ENCODE measurements around the gene TMEM101.
"Not testable (repeated sequence)": the region's sequence is repeated elsewhere in the genome, so short reads cannot be mapped to it uniquely, and the experiment has no call there.

TMEM101 gene

GRCh38 chr17:44024271-44024663, 9.5 kb upstream of the TMEM101 start:
- DNase-seq = peak in 2 of 56 donors; percentile 16 to 21

DNA sequence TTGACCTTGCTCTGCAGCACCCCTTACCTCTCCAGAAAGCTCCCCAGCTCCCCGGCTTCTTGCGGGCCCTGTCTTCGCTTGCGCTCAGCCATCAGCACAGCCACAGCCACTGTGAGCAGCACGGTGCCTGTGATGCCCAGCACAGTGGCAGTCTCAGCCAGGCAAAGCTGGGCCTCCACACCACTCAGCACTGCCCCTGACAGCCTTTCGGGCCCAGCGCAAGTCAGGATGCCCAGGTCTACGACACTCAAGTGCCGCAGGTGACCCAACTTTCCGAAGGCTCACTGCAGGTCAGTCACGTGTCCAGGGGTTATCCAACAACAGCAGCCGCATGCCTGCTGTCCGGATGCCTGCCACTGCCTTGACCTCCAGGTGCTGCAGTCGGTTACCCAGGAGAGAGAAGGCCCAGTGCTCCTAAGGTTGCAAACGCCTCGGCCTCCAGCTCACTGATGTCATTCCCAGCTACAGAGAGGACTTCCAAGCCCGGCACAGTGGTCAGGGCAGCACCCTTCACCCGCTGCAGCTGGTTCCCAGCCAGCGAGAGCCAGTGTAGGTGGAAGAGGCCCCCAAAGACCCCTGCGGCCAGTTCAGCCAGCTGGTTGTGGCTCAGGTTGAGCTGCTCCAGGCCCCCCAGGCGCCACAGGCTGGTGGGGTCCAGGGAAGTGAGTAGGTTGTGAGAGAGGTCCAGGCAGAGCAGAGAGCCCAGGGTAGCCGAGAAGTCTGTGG, 8.9 kb upstream of the TMEM101 start:
- DNase-seq = no peak

DNA sequence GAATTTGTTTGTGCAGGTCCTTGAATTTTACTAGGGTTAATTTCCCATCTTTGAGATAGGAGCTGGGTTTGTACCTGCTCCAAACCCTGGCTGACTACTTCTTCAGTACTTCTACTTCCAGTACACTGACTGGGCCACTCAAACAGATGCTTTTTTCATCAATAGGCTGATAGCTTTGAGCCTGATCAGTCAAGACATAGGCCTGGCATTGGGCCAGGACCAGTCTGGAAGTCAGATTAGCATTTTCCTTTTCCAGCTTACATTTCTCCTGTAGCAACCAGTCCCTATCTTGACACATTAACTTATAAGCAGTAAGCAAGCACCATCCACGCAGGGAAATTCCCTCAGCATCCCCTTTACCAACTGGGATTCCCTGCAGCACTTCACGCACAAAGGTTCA, 7.5 kb upstream of the TMEM101 start:
- no peak for DNase-seq

DNA sequence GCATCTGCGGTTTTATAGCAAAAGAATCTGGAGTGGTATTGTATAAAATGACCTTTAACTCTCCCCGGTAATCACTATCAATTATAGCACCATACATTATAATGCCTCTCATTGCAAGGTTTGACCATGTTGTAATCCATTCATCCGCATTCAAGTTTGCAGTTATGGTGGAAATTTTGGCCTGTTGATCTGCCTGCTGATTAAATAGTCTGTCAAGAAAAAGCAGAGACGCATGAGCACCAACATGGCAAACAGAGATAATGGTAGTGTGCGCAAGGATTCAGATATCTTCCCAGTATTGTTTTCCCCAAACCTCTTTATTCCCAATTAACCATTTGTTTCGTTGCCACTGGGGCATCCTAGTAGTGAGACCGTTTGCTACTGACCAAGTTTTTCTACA, 6.5 kb upstream of the TMEM101 start:
- DNase-seq = not testable (repeated sequence)

- no peak for DNase-seq
Measured at GRCh38 chr17:44014133-44014436, 678 bp downstream of the TMEM101 start.

- DNase-seq = no peak
Measured at GRCh38 chr17:44012874-44013273, 1.9 kb downstream of the TMEM101 start.

DNA sequence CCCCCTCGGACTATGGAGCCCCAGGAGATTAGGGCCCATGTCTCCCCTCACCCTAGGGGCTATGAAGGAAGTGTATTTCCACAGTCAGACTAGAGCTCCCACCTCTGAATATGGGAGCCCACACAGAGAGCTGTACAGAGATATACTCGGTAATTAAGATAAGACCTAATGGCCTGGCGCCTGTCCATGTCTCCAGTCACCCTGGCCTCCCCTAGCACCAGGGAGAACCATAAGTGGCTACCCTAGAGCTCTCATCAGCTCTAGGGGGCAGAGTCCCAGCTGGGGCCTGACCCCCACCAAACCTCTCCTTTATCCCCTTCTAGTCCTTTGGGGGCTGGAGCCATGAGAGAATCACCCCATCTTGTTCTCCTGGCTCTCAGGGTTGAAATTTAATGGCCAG, 2.4 kb downstream of the TMEM101 start:
- no peak for DNase-seq

GRCh38 chr17:44011876-44012275, 2.9 kb downstream of the TMEM101 start:
- no peak for DNase-seq

DNA sequence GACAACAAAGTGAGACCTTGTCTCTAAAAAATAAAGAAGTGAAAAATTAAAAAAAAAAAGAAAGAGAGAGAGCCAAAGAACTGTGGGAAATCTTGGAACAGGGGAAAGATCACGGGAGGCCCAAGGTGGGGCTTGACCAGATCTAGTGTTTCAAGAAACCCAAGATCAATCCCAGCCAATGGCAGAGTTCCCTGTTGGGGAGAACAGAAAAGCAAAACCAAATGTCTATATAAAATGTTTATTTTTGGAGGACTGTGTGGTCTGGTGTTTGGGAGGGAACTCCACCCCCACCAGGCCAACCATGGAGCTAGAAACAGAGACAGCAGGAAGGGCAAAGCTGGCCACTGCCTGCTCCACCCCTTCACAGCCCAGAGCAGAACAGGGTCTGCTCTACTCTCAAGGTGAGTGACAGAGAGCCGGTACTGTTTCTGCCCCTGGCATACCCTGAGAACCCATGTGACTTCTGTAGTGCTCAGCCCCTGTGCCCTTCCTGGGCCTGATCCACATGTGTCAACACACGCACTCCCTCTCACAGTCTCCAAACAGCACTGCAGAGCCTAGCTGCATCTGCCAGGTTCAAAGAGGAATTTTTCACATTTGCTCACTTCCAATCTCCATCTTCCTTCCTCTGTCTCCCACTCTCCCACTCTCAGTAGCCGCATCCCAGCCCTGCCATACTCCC, 3.7 kb downstream of the TMEM101 start:
- no peak for DNase-seq

- DNase-seq = no peak
Measured at GRCh38 chr17:44008205-44008909, 6.4 kb downstream of the TMEM101 start.

GRCh38 chr17:44007346-44008204, 7.2 kb downstream of the TMEM101 start:
- DNase-seq = peak in 1 of 56 donors; percentile 42

GRCh38 chr17:44006598-44007345, 8.0 kb downstream of the TMEM101 start:
- DNase-seq = peak in 52 of 56 donors; percentile 6 to 82 (median 48)

GRCh38 chr17:44006272-44006597, 8.5 kb downstream of the TMEM101 start:
- DNase-seq = no peak

DNA sequence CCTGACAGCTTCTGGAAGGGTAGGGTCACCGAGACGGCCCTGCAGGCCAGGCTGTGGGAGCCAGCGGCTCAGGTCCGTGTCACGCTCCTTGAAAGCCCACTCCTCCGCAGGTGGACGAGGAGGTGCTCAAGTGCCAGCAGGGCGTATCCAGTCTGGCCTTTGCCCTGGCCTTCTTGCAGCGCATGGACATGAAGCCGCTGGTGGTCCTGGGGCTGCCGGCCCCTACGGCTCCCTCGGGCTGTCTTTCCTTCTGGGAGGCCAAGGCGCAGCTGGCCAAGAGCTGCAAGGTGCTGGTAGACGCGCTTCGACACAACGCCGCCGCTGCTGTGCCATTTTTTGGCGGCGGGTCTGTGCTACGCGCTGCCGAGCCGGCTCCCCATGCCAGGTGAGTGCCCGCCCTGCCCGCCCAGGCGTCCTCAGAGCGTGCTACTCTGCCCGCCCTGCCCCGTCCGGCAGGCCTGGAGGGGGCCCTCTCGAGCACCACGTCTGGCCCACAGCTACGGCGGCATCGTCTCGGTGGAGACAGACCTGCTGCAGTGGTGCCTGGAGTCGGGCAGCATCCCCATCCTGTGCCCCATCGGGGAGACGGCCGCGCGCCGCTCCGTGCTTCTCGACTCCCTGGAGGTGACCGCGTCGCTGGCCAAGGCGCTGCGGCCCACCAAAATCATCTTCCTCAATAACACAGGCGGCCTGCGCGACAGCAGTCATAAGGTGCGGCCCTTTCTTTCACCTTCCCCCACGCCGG, 9.1 kb downstream of the TMEM101 start:
- DNase-seq = no peak

DNA sequence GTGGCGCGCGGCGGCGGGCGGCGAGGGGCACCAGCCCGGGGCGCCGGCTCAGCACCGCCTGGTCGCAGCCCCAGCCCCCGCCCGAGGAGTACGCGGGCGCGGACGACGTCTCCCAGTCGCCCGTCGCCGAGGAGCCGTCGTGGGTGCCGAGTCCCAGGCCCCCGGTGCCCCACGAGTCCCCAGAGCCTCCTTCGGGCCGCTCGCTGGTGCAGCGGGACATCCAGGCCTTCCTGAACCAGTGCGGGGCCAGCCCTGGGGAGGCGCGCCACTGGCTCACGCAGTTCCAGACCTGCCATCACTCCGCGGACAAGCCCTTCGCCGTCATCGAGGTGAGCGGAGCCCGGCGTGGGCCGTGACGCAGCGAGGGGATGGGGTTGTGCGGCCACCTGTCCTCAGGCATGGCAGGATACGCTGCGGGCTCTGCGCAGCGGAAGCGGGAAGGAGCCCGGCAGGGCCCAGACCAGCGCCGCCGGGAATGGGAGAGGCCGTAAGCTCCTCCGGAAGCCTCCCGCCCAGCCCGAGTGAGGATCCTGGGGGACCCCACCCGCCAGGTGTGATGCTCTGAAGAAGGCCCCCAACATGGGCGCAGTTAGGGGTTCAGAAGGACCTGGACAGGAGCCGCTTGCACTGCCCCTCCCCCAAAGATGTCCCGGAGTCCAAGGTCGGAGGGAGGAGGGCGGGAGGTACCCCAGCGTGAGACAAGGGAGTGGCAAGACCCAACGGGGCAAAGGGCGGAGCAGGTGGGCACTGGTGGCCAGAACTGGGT, 9.8 kb downstream of the TMEM101 start:
- DNase-seq = no peak

GRCh38 chr17:44004077-44004760, 10.5 kb downstream of the TMEM101 start, which contains the start of gene NAGS:
Gene NAGS (plus strand): TSS chr17:44004622. CDS start chr17:44004664, 42 bp downstream.
- no peak for DNase-seq

DNA sequence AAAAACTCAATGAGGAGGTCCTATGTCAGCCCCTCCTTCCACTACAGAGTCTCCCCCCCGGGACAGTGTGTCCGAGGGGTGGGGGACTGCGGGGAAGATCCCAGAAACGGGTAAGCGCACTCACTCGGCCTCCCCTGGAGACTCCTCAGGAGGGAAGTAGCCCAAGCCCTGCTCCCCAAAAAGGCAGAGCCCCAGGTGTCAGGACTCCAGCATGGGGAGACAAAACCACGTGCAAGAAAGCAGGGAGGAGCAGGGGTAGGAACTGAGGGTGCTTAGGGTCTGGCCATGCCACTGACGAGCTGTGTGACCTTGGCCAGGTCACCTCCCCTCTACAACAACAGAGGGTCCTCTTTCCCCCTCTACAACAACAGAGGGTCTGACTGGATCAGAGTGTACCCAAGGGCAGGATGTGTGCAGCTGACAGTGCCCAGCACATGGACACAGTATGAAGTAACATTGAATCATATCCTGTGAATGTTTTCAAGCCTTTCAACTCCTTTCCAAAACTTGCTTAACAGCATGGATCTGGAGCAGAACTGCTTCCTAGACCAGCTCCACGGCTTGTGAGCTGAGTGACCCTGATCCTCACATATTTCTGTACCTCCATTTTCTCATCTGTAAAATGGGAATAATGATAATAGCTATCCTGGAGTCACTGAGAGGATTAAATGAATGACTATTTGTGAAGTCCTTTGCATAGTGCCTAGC, 12.5 kb downstream of the TMEM101 start:
- no peak for DNase-seq

- no peak for DNase-seq
Measured at GRCh38 chr17:44001461-44001920, 13.3 kb downstream of the TMEM101 start.

Measured in amygdala (tissue), 56 donors.